NCI-H510A treated with DMSO at 0.1 percent for 48 hours (cell line): Measurements from ENCODE around the gene FIBCD1.

Experiments
- DNase-seq: peaks from one replicate; lab custom pipeline; 2025; lab: John Stamatoyannopoulos, UW

Gene FIBCD1

DNA sequence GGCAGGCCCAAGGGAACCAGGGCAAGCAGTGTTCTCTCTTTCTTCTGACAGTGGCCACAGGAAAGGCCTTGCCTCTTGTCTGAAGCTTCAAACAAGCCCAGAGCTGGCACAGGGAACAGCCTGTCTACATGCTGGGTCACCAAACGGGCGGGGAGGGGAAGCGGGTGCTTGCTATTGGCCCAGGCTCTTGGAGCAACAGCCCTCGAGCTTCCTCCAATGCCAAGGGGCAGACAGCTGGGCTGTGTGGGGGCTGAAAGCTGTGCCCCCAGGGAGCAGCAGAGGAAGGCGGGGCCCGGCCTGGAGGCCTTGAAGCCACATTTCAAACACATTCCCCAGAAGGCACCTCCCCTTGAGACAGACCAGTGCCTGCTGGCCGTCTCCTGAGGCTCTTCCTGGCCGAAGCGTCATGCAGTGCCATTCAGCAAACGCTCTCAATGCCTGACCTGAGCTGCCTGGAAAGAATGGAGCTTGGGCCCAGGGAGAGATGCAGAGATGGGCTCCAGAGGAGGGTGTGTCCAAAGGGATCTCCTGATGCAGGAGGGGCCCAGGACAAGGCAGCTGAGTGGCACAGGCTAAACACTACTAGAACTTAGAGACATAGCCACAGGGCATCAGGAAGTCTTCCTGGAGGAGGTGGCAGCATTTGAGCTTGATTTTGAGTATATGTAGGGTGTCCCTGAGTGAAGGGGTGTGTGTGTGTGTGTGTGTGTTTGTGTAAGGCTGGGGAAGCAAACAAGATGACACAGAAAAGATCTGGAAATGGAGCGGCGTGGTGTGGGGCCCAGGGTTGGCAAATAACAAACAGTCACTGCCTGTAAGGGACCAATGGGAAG is 2.5 kb downstream of the FIBCD1 start:
- DNase-seq: no peak

DNA sequence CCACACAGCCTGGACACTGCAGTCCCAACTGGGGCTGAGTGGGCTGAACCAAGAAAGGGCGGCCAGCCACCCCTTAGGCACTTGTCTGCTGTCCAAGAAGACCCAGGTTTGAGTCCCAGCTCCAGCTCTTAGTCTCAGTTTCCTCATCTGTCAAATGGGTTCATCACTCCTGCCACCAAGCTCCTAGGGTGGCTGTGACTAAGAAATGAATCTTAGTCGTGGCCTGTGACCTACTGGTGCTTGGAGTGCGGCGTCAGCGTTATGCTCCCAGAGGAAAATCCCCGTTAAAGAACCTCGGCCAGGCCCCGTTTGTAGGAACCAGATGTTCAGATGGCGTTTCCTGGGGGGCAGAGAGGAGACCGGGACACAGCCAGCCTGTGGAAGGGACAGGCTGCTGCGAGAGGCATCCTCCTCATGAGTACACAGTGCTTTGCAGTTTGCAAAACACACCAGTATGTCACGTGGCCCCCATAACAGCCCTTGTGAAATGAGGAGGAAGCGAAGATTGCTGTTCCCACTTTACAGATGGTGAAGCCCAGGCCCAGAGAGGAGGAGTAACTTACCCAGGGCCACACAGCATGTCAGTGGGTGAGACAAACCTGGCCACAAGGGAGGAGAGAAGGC is 3.3 kb downstream of the FIBCD1 start:
- DNase-seq: no peak

DNA sequence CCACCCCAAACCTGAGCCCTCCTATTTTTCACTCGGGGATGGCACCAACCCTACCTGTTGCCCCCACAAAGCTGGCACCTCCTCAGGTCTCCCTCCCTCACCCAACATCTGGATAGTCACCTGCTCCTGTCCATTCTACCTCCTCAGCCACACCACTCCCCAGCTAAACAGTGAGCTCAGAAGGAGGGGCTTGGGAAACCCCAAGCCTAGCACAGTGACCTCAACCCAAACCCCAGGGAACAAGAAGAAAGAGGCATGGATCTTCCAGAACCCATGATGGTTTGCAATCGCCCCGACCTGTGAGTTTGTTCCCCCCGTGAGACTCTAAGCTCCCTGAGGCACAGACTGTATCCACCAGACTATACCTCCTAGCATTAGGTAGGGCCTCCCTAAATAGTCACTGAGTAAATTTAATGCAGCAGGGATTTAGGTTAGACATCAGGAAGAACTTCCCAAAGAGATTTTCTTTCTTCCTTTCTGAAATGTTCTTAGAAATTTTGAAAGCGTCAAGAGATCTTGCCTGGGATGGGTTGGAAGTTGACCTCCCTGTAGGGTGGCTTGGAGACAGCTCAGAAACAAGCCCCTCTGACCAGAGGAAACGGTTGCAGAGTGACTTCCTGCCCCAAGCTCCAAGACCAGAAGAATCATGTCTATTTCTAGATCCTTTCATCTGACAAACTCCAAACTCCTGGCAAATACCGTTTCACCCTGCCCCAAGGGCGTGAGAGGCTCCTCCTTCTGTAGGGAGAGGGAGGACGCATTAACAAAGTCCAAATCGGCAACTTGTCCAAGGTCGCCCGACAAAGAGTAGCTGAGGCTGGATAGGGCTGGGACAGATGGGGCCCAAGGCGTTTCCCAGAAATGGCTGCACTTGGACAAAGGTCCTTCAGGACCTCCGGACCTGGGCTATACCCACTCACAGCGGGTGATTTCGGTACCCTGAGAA is 4.1 kb downstream of the FIBCD1 start:
- DNase-seq: no peak

DNA sequence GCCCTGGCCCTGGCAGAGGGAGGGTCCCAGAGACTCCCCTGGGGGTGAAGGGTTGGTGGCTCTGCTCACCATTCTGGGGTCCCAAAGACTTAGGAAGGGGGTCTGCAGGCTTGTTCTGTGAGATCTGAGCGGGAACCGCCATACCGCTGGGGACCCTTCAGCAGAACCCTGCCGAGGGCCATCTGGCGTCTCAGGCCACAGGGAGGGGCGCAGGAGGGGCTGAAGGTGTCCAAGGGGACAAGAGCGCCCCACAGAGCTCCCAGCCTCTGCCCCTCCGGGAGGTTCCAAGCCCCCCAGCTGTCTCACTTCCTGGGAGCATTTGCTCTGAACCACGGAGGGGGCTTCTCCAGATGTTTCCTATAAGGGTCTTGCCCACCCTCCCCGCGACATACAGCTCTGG is 4.8 kb downstream of the FIBCD1 start:
- no peak for DNase-seq

DNA sequence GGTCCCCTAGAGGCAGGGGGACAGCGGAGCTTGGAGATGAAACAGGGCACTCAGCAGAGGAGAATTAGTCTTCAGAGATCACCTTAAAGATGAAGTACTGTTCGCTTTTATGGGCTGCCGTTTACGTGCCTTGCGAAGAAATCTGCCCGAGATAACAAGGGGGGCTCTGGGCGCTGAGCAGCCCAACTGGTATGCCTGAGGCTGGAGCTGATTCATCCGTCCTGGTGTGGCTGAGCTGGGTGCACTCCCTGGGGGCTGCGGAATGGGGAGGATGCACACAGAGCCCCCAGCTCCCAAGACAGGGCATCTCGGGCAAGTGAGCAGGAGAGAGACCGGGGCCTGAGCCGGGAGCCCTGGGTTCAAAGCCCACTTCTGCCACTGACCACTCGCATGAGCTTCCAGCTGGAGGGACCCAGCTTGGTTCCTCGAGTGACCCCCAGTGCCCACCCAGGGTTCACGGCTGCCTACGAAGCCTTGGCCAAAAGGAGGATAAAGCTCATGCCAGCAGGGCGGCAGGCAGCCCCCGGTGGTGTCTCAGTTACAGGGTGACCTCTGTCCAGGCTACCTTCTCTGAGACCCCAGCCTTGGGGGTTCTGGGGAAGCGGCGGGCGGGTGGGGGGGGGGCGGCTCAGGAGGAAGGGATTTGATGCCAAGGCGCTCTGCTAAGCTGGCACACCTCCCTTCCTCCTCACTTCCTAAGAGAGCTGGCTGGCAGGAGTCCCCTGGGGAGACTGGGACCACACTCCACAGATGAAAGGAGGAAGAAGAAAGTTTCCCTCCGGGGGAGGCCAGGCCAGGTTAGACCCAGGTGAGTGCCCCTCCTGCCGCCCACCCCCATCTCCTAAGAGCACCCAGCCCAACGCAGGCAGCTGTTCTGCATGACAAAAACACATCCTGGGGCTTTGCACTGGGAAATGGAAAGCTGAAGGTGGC is 5.7 kb downstream of the FIBCD1 start:
- DNase-seq: no peak

DNA sequence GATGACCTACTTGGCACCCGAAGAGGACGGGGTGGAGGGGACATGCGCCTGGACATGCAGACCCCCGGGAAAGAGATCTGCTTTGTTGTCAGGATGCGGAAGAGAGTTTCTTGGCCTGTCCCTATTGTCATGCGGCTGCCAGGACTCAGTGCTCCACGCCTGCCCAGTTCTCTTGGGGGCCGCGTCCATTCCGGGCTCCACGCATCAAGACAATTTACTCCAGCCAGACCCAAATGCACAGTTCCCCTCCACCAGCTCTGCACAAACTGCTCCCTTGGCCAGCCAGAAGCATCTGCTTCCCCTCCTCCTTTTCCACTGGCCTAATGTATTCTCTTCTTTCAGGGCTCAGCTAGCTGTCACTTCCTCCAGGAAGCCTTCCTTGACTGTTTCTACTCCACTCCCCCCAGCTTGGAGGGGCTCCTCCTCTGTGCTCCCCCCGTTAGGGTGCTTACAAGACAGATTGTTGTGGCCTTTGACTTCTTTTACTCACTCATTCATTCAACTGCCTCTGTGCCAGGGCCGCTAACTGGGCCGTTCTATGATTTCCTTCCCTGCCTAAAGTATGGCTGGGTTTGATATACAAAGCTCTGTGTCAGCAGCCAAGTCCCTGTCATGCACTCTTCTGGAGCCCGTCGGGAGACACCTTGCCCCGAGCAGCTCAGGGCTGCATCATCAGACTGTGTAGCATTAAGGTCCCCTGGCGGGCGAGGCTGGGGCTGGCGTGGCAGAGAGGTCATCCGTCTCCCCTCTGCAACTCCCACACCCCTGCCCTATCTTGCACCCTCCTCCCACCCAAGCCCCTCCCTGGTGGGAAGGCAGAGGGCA is 6.6 kb downstream of the FIBCD1 start:
- DNase-seq: no peak

DNA sequence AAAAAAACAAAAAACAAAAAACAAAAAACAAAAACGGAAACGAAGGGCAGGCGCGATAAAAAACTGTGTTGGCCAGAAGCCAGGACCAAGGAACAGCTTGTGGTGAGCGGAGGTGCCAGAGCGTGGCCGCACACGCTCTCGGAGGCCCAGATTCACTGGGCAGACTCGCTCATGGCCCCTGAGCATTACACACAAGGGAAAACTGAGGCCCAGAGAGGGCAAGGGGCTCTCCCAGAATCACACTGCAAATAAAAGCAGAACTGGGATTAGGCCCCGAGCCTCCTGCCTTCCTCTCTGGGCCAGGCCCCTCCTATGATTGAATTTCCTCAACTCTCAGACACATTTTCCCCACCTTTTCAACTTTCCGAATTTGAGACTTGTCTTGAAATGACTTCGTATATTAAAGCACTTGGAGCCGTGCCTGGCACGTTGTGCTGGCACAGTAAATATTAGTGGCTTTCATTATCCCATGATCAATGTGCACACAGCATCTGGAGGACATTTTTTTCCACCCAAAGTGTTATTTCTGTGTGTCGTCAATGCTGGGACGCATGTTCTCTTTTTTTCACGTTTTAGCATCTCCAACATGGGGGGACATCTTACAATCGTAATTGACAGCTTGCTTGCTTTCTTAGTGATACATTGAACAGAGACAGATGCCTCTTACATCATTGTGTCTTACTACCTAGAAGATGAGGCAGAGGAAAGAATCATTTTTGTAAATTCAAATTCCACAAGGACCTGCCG is 7.4 kb downstream of the FIBCD1 start:
- DNase-seq: no peak

DNA sequence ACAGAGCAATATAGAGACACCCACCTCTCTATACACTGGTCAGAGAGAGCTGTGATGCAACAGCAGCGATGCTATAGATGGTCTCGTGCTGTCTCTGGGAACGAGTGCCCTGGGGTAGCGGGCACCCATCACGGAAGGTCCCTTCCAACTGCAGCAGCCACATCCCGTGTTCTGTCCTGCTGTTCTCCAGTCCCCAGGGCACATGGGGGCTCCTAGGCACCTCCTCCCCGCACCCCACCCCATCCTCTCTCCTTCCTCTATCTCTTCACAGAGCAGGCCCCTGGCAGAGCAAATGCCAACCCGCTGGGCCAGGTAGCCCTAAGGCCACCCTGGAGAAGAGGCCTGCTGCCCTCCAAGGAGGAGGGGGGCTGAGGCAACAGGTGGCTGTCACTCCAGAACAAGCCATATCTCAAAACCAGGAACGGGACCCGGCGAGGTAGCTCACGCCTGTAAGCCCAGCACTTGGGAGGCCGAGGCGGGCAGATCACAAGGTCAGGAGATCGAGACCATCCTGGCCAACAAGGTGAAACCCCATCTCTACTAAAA is 8.2 kb downstream of the FIBCD1 start:
- DNase-seq: no peak

DNA sequence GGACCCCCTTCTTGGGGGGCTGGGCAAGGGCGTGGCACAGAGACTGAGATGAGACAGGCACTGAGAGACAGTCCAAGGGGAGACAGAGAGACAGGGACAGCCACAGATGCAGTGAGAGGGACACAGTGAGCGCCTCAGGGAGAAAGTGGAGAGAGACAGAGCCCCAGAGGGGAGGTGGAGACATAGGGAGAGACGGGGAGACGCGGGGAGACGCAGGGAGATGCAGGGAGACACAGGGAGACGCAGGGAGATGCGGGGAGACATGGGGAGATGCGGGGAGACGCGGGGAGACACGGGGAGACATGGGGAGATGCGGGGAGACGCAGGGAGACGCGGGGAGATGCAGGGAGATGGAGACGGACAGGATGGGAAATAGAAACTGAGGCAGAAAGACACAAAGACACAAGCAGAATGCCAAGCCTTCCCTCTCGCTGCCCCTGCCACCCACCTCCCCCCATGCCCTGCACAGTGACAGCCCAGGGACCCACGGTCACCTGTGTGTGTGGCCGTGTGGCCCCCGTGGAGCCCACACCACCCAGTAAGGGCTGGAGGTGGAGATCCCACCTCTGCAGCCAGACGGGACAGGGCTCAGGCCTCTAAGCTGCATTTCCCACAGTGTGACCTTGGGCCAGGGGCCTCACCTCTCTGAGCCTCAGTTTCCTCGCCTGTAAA is 8.8 kb downstream of the FIBCD1 start:
- DNase-seq: no peak

DNA sequence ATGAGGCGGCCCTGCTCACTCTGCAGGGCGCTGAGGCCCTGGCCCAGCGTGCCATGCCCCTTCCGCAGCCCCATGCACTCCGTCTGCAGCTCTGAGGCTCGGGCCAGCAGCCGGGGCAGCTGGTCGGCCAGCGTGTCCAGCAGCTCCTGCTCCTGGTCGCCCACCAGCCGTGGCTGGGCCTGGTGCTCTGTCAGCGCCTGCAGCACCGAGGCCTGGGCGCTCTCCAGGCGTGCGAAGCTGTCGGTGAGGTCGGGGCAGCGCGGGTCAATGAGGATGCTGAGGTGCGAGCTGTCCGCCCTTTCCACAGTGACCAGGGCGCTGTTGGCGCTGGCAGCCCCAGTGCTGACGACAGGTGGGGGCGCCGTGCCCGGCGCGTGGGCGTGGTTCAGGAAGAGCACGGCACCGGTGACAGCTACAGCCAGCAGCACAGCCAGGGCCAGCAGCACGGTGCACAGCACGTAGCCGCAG is 9.4 kb downstream of the FIBCD1 start:
- DNase-seq: no peak

DNA sequence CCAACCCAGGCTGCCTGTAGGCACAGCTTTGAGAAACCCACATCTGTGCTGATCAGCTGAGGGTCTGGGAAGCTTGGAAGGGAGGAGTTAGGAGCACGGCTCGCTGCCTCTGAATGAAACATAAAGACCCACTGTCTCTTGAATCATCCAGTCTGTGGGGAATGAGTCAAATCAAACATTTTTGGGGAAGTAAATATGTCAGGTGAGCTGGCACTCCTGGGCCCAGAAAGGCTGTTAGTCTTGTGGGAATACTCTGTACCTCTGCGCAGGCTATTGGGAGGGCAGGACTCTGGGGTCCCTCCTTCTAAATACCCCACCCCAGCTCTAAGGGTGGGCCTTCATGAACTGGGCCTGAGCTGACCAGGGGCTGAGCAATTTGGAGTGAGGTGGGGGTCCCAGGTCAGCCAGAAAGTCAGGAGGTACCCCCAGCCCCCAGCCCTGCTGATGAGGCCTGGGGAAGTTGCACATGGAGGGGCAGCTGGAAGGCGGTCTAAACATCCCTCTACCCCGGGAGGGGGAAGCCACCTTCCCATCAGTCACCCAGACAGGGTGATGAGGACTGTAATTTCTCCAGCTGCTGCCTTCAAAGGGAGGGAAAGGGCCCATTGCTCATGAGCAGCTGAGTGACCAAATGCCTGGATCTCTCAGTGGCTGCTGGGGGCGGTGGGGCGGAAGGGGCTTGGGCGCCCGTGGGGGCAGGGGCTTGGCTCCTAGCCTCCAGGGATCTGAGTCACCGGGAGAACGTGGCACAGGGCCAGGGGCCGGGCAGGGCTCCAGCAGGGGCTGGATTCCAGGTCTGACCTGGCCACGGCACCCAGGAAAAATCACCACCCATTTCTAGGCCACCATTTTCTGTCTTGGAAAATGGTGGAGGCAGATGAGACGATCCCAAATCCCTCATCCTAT is 10.8 kb downstream of the FIBCD1 start:
- DNase-seq: no peak

DNA sequence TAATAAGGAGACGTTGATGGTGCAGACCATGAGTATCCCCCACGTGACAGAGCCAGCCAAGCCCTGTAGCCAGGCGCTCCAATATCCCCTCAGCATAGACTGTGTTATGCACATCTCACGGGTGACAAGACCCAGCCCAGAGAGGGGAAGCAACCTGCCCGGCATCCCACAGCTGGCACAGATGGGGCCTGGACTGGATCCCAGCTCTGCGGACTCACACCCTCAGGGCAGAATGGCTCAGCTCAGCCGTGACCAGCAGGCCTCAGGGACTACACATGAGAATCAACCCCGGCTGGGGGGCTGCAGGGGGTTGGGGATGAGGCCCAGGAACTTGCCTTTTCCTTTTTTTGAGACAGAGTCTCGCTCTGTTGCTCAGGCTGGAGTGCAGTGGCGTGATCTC is 11.7 kb downstream of the FIBCD1 start:
- no peak for DNase-seq

DNA sequence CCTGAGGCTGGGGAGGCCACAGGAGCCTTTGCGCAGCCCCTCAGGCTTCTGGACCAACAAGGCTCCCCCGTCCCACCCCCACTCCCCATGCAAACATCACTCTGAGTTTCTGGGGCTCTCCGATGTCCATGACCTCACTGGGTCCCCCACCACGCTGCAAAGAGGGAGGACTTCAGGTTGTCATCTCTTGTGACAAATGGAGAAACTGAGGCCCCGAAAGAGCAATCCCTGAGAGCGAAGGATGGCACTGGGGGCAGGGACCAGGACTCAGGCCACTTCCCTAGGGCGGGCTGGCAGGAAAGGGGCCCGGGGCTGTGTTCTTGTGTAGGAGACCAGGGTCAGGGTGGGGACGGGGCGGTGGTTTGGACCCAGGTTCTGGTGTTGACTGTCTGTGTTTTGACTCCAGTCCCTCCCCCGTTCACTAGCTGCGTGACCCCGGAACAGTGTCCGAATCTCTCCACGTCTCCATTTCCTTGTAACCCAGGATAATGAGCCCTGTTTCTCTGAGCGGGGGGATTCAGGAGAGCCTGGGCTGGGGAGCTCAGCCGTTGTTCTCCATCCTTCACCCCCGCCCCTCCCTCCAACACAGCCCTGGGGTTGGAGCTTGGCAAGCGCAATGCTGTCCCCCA is 13.9 kb downstream of the FIBCD1 start:
- DNase-seq: no peak

DNA sequence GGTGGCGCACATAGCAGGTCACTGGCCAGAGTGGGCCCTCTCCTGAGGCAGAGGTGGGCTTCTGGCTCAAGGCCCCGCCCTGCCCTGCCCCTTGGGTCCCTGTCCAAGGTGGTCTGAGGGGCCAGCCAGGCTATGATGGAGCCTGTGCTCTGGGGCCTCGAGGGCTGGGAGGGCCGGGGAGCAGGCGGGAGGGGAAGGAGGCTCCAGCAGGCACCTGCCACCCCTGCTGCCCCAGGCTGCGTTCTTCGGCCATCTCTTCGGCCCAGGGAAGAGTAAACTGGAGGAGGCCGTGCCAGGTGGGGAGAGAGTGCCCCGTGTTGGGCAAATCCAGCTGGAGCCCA is 14.6 kb downstream of the FIBCD1 start:
- no peak for DNase-seq

DNA sequence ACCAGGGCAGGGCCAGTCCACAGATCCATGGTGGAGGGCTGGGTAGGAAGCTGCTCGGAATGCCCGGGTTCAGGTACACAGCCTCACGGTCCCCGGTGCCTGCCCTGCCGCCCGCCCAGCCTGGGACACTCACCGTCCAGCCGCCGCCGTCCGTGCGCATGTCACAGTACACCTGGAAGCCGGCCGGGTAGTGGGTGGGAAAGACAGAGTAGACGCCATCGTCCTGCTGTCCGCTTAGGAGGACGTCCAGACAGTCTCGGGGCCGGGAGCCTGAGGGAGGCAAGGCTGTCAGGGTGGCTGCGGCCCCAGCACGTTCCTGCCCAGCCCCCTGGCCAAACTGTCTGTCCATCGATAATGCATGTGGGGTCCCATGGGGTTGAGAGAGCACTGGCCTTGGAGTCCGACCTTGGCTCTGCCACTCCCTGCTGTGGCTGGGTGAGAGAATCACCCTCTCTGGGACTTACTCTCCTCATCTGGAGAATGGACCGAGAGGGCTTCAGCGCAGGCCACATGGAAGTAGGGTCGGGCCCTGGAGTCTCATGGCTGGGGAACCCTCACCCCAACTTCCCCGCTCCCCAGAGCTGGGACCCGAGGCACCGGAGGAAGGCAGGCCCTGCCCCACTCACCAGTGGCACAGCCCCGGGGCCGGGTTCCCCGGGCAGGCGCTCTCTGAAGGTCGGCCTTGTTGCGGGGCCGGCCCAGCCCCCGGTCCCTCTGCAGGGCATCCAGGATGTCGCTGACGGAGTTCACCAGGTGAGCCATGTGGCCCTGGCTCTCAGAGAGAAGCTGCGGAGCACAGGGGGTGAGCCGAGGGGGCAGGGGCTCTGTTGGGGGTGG is 15.2 kb downstream of the FIBCD1 start:
- DNase-seq: no peak

DNA sequence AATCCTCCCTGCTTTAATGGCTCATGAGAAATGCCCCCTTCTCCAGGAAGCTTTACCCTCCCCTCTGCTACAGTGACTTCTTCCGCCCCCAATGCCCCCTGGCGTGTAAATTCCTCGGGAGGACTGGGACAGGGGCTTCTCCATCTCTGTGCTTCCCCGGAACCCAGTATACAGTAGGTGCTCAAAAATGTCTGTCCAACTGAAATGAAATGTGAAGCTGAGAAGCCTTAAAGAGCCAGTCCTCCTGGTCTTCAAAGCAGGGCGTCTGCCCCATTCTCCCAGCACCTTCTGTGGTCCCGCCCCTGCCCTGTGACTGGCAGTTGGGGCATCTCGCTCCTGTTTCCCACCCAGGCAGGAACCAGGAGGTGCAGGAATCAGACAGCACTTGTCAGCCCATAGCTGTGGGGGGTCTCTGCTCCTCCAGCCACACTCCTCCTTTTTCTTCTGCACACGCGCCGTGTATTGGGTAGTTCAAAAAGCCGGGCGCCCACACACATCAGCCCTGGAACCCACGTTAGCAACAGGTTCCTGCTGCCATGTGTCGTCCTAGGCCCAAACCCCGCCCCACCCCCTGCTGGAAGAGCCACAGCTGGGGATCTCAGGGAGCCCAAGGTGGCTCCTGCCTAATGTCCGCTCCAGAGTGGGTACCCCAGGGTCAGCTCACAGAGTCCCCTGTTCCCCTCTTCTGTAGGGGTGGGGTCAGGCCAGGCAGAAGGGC is 16.0 kb downstream of the FIBCD1 start:
- DNase-seq: no peak
